Measurements from ENCODE around the gene NKRF. TPM values are rescaled to one million over a fixed set of nuclear protein-coding genes. Genes with fewer than 3 reads are reported as not detected.

The NKRF gene
- polyA plus RNA-seq, 1 of the 3 experiments (the other 2 are of a cell fraction) = 3.2 TPM

- Histone ChIP-seq H3K9me2 (no peaks in the 10 kb centered on the region), H3K4me3 (ENCODE audit: low read depth in 2 of 2, low read length in 1 of 2) (no peak overlapping the region), H4K20me1 (ENCODE audit: insufficient read depth) (no peaks in the 10 kb centered on the region), H3K4me2 (no peak overlapping the region), H2AFZ (ENCODE audit: low read depth) (no peak overlapping the region), H3K9ac (no peak overlapping the region), H3K36me3 (replicated peaks in 1 of 2; ENCODE audit: control insufficient read depth in 1 of 2, insufficient read depth in 2 of 2, low read length in 1 of 2) (no peaks in the 10 kb centered on the region), H3K9me3 (no peaks in the 10 kb centered on the region), H3K27ac (ENCODE audit: low read depth in 2 of 2, low read length in 1 of 2) (no peak overlapping the region), H3K4me1 (ENCODE audit: control insufficient read depth in 1 of 2, insufficient read depth in 2 of 2, low read depth in 1 of 2, low read length in 1 of 2) (no peaks in the 10 kb centered on the region), H3K27me3 (ENCODE audit: insufficient read depth) (peaks cover 22% of the 10 kb centered on the region; the same call in 1 of the 2 replicates), H3K79me2 (ENCODE audit: insufficient read depth) (no peaks in the 10 kb centered on the region), H3F3A (replicated peaks; ENCODE audit: insufficient read depth) (no peaks in the 10 kb centered on the region)
- ChIA-PET CTCF (no interaction called here), POLR2A (no interaction called here)
- TF ChIP-seq RXRA (IDR thresholded peaks at IDR 0.05; ENCODE audit: borderline replicate concordance, low read depth) (no peak), EP300 (IDR thresholded peaks at IDR 0.05; ENCODE audit: borderline replicate concordance in 1 of 2, low read depth in 1 of 2, low read length in 1 of 2) (no peak), JUND (IDR thresholded peaks at IDR 0.05) (no peak), CHD2 (IDR thresholded peaks at IDR 0.05; ENCODE audit: low read length, partially characterized antibody) (no peak), FOSL2 (IDR thresholded peaks at IDR 0.05; ENCODE audit: borderline replicate concordance, low read depth) (no peak), POLR2AphosphoS5 (IDR thresholded peaks at IDR 0.05; ENCODE audit: low read depth, low read length) (no peak), ZBTB33 (IDR thresholded peaks at IDR 0.05; ENCODE audit: borderline replicate concordance, low read depth) (no peak), NFIC (IDR thresholded peaks at IDR 0.05; ENCODE audit: borderline replicate concordance) (no peak), RFX5 (IDR thresholded peaks at IDR 0.05; ENCODE audit: low read length) (no peak), IRF3 (IDR thresholded peaks at IDR 0.05; ENCODE audit: low read depth, low read length) (no peak), EZH2phosphoT487 (IDR thresholded peaks at IDR 0.05; ENCODE audit: borderline replicate concordance, low read depth) (no peak), ELF1 (IDR thresholded peaks at IDR 0.05) (no peak), TAF1 (IDR thresholded peaks at IDR 0.05; ENCODE audit: borderline replicate concordance, low read depth, low read length) (no peak), FOXJ3 (CRISPR knock-in tag; IDR thresholded peaks at IDR 0.05) (no peak), SIN3A (IDR thresholded peaks at IDR 0.05; ENCODE audit: borderline replicate concordance, low read depth, low read length) (no peak), NRF1 (IDR thresholded peaks at IDR 0.05; ENCODE audit: low read depth, low read length) (no peak)
- TF ChIP-seq, protein P1, sequence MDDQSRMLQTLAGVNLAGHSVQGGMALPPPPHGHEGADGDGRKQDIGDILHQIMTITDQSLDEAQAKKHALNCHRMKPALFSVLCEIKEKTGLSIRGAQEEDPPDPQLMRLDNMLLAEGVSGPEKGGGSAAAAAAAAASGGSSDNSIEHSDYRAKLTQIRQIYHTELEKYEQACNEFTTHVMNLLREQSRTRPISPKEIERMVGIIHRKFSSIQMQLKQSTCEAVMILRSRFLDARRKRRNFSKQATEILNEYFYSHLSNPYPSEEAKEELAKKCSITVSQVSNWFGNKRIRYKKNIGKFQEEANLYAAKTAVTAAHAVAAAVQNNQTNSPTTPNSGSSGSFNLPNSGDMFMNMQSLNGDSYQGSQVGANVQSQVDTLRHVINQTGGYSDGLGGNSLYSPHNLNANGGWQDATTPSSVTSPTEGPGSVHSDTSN (IDR thresholded peaks at IDR 0.05) = no peak
- TF ChIP-seq, protein P2, sequence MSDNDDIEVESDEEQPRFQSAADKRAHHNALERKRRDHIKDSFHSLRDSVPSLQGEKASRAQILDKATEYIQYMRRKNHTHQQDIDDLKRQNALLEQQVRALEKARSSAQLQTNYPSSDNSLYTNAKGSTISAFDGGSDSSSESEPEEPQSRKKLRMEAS (IDR thresholded peaks at IDR 0.05; ENCODE audit: low read depth) = no peak
- TF ChIP-seq, protein P3, sequence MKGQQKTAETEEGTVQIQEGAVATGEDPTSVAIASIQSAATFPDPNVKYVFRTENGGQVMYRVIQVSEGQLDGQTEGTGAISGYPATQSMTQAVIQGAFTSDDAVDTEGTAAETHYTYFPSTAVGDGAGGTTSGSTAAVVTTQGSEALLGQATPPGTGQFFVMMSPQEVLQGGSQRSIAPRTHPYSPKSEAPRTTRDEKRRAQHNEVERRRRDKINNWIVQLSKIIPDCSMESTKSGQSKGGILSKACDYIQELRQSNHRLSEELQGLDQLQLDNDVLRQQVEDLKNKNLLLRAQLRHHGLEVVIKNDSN (IDR thresholded peaks at IDR 0.05; ENCODE audit: borderline replicate concordance, low read depth) = no peak
- WGBS (ENCODE audit: low lambda C conversion rate) = 59% methylated on average over 6 of the region's 6 CpGs
- DNase-seq = no peak
Measured at GRCh38 chrX:119648421-119648775, 42.2 kb upstream of the NKRF start.

Measured in SK-N-SH (cell line).